PC-3 (cell line): ENCODE measurements around the gene ZNF132. TPM values are rescaled to one million over a fixed set of nuclear protein-coding genes. Genes with fewer than 3 reads are reported as not detected.

Source experiments
- ATAC-seq: fragments of 200-7000 bp; cut with Tn5 transposase; 2 replicates; pipeline ENCODE4 v1.9.1; 2020; ENCODE audit warnings: mild to moderate bottlenecking, moderate library complexity
- BruUV-seq: library from RNA; stranded (reverse); fragments of 400-500 nt; replicated peaks from 2 replicates; lab custom pipeline; 2021; lab: Mats Ljungman, UMichigan
- CTCF ChIA-PET: fragments of 300-600 bp; sonication (Branson Sonifier 250); formaldehyde crosslinking; loops from one replicate; lab custom pipeline; 2022; ENCODE audit warnings: antibody characterized with exemption; lab: Charles Lee
- POLR2A ChIA-PET: fragments of 300-600 bp; sonication (Branson Sonifier 250); formaldehyde crosslinking; loops from one replicate; lab custom pipeline; 2022; ENCODE audit warnings: antibody characterized with exemption; ENCODE audit not compliant: unreplicated experiment; lab: Charles Lee
- DNase-seq: peaks from one replicate; pipeline ENCODE4 v3.0.0-alpha.2; 2015
- H2AFZ ChIP-seq: fragments of 300-600 bp; sonication (generic); 2 replicates; pipeline ENCODE4 v1.6.0; 2016; ENCODE audit warnings: antibody characterized with exemption, low read length
- H3F3A ChIP-seq: fragments of 300-600 bp; sonication (generic); one replicate; pipeline ENCODE4 v1.6.0; 2017; ENCODE audit warnings: antibody characterized with exemption, low read length, control low read depth, mild to moderate bottlenecking; ENCODE audit not compliant: unreplicated experiment
- H3K27ac ChIP-seq: fragments of 300-600 bp; sonication (generic); 2 replicates; pipeline ENCODE4 v1.5.1; 2016; ENCODE audit warnings: mild to moderate bottlenecking, low read length
- H3K27me3 ChIP-seq: fragments of 300-600 bp; sonication (generic); 2 replicates; pipeline ENCODE4 v1.6.1; 2016; ENCODE audit warnings: low read length, mixed read lengths
- H3K36me3 ChIP-seq: fragments of 300-600 bp; sonication (generic); 2 replicates; pipeline ENCODE4 v1.6.1; 2016; ENCODE audit warnings: low read depth, mixed run types, low read length, mixed read lengths
- H3K4me1 ChIP-seq: fragments of 300-600 bp; sonication (generic); 2 replicates; pipeline ENCODE4 v1.5.1; 2016; ENCODE audit warnings: low read length; ENCODE audit not compliant: insufficient read depth
- H3K4me2 ChIP-seq: fragments of 300-600 bp; sonication (generic); 2 replicates; pipeline ENCODE4 v1.6.0; 2016; ENCODE audit warnings: low read length
- H3K4me3 ChIP-seq: fragments of 300-600 bp; sonication (generic); 2 replicates; pipeline ENCODE4 v1.5.1; 2016; ENCODE audit warnings: mild to moderate bottlenecking, low read length, mixed read lengths
- H3K79me2 ChIP-seq: fragments of 300-600 bp; sonication (generic); 2 replicates; pipeline ENCODE4 v1.6.1; 2017; ENCODE audit warnings: low read length, mixed read lengths
- H3K9ac ChIP-seq: fragments of 300-600 bp; sonication (generic); 2 replicates; pipeline ENCODE4 v1.6.0; 2016; ENCODE audit warnings: mild to moderate bottlenecking, low read length
- H3K9me2 ChIP-seq: fragments of 300-600 bp; sonication (generic); replicated peaks from 2 replicates; pipeline ENCODE4 v1.6.1; 2016; ENCODE audit warnings: mixed run types, low read length, mixed read lengths
- H3K9me3 ChIP-seq: fragments of 300-600 bp; sonication (generic); 2 replicates; pipeline ENCODE4 v1.6.1; 2016; ENCODE audit warnings: low read length, mixed read lengths
- H4K20me1 ChIP-seq: fragments of 300-600 bp; sonication (generic); 2 replicates; pipeline ENCODE4 v1.6.1; 2016; ENCODE audit warnings: low read length, mixed read lengths
- EZH2 ChIP-seq: fragments of 300-600 bp; sonication (generic); IDR thresholded peaks from one replicate; pipeline ENCODE4 v1.6.1; 2017; ENCODE audit warnings: antibody characterized with exemption, mild to moderate bottlenecking, low read length; ENCODE audit not compliant: unreplicated experiment
- EZH2phosphoT487 ChIP-seq: fragments of 300-600 bp; sonication (generic); IDR thresholded peaks from 2 replicates; pipeline ENCODE4 v1.6.1; 2018; ENCODE audit warnings: mild to moderate bottlenecking, antibody characterized with exemption, low read length, borderline replicate concordance
- intact Hi-C: fragments of 100-400 bp; cut with micrococcal nuclease; formaldehyde crosslinking; loops from 2 replicates; pipeline ENCODE4 v1.9.0; 2023
- total RNA-seq: library from RNA; depleted of rRNA; stranded (reverse); fragments of >200 nt; gene quantifications from 2 replicates; pipeline ENCODE4 v1.2.3, GENCODE V29; 2014
- TF ChIP-seq, protein P1 (sequence below): fragments of 300-600 bp; sonication (generic); conservative IDR thresholded peaks from 2 replicates; pipeline ENCODE4 v1.5.1; 2017; ENCODE audit warnings: antibody characterized with exemption, low read depth, mild to moderate bottlenecking, low read length

Gene ZNF132
- total RNA-seq, 1 experiment from 2014 or later = not detected

DNA sequence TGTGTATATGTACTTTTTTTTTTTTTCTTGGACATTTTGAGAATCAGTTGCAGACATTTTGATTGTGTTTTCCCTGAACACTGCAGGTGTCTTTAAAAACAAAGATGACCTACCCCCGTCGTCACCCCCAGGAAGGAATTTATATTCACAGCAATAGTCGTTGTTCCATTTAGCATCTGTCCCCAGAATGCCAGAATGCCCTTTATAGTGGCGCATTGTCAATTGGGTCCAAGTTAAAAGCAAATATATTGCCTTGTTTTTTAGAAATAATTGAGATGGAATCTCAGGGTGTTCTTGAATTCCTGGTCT, 46.3 kb downstream of the ZNF132 start:
- ChIA-PET CTCF (no interaction called here), POLR2A (no interaction called here)
- Histone ChIP-seq H3K9me2 (no peaks in the 10 kb centered on the region), H4K20me1 (peaks cover 48% of the 10 kb centered on the region), H3K4me1 (peaks cover 31% of the 10 kb centered on the region), H3K4me3 (no peak overlapping the region), H3K27me3 (no peaks in the 10 kb centered on the region), H3K79me2 (peaks cover 46% of the 10 kb centered on the region), H3K36me3 (peaks cover 54% of the 10 kb centered on the region), H3K9ac (no peak overlapping the region), H3K9me3 (no peaks in the 10 kb centered on the region), H3F3A (peaks cover 22% of the 10 kb centered on the region), H2AFZ (no peak overlapping the region), H3K27ac (no peak overlapping the region), H3K4me2 (no peak overlapping the region)
- no TSS peak for BruUV-seq
- DNase-seq (no peak), ATAC-seq (no peak)
- TF ChIP-seq EZH2phosphoT487 (no peak), EZH2 (no peak)
- TF ChIP-seq, protein P1, sequence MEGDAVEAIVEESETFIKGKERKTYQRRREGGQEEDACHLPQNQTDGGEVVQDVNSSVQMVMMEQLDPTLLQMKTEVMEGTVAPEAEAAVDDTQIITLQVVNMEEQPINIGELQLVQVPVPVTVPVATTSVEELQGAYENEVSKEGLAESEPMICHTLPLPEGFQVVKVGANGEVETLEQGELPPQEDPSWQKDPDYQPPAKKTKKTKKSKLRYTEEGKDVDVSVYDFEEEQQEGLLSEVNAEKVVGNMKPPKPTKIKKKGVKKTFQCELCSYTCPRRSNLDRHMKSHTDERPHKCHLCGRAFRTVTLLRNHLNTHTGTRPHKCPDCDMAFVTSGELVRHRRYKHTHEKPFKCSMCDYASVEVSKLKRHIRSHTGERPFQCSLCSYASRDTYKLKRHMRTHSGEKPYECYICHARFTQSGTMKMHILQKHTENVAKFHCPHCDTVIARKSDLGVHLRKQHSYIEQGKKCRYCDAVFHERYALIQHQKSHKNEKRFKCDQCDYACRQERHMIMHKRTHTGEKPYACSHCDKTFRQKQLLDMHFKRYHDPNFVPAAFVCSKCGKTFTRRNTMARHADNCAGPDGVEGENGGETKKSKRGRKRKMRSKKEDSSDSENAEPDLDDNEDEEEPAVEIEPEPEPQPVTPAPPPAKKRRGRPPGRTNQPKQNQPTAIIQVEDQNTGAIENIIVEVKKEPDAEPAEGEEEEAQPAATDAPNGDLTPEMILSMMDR = no peak
- intact Hi-C loops = no loop called here

DNA sequence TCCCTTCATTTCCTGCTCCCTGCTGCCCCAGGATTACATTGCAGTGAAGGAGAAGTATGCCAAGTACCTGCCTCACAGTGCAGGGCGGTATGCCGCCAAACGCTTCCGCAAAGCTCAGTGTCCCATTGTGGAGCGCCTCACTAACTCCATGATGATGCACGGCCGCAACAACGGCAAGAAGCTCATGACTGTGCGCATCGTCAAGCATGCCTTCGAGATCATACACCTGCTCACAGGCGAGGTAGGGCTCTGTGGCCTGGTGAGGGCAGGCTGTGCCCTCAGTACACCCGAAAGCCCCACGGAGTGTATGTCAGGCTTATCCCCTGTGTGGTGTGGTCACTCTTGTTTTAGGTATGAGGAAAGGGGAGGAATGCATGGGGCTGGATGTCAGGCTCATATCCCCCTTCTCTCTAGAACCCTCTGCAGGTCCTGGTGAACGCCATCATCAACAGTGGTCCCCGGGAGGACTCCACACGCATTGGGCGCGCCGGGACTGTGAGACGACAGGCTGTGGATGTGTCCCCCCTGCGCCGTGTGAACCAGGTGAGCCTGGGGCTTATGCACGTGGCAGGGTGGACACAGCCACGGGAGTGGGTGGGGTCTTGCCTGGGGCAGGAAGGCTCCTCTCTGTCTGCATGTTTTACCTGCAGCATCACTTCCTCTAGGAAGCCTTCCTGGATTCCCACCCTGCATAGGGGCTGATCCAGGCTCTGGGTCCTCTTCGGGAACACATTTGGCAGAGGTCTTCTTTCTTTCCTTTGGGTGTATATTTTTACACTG, 46.8 kb downstream of the ZNF132 start:
- ChIA-PET CTCF (no interaction called here), POLR2A (no interaction called here)
- Histone ChIP-seq H3K4me3 (no peak overlapping the region), H3K4me1 (peaks cover 36% of the 10 kb centered on the region), H3K9me3 (no peaks in the 10 kb centered on the region), H3K36me3 (peaks cover 59% of the 10 kb centered on the region), H3K9me2 (no peaks in the 10 kb centered on the region), H4K20me1 (peaks cover 52% of the 10 kb centered on the region), H3K9ac (no peak overlapping the region), H3K27me3 (no peaks in the 10 kb centered on the region), H2AFZ (no peak overlapping the region), H3K4me2 (no peak overlapping the region), H3K79me2 (peaks cover 52% of the 10 kb centered on the region), H3F3A (peaks cover 22% of the 10 kb centered on the region), H3K27ac (no peak overlapping the region)
- BruUV-seq = no TSS peak
- ATAC-seq (no peak), DNase-seq (no peak)
- intact Hi-C loops = no loop called here
- TF ChIP-seq, protein P1 = no peak
- TF ChIP-seq EZH2phosphoT487 (no peak), EZH2 (no peak)

DNA sequence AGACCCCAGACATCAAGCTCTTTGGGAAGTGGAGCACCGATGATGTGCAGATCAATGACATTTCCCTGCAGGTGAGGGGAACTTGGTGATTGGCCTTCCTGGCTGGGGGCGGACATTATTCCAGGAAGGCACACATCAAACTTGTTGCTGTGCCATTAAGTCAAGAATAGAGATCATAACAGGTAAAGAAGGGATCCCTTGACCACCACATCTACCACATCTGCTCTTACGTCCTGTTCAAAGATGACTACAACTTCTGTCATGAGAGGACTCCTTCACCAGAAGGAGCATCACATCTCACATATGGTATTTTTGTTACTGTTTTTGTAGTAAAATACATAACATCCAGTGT, 51.8 kb downstream of the ZNF132 start:
- BruUV-seq = no TSS peak
- H3K27ac ChIP-seq = no peak overlapping the region

More for the DNA sequence above, 51.8 kb downstream of the ZNF132 start:
- peaks cover 7% of the 10 kb centered on the region for H3F3A ChIP-seq
- ChIA-PET POLR2A (interaction anchor here (0.6 kb wide), 1 partner anchor 89 kb away, joined by 4 read pairs; no protein-coding TSS in a partner anchor), CTCF (no interaction called here)
- H3K4me1 ChIP-seq = peaks cover 29% of the 10 kb centered on the region
- no peak overlapping the region for H2AFZ ChIP-seq
- no peak for ATAC-seq
- peak overlapping the region; percentile 91 for H3K9ac ChIP-seq
- H4K20me1 ChIP-seq = peaks cover 41% of the 10 kb centered on the region
- peak overlapping the region; percentile 92 for H3K4me2 ChIP-seq
- no peaks in the 10 kb centered on the region for H3K27me3 ChIP-seq
- H3K4me3 ChIP-seq = peak overlapping the region; percentile 96
- H3K36me3 ChIP-seq = peaks cover 47% of the 10 kb centered on the region
- peaks cover 72% of the 10 kb centered on the region for H3K79me2 ChIP-seq
- no peak for DNase-seq
- H3K9me2 ChIP-seq = no peaks in the 10 kb centered on the region
- H3K9me3 ChIP-seq = no peaks in the 10 kb centered on the region
- no peak for TF ChIP-seq EZH2
- TF ChIP-seq, protein P1 = no peak
- no peak for TF ChIP-seq EZH2phosphoT487
- intact Hi-C loops = no loop called here
